Gastrocnemius medialis (tissue), 4 donors: ENCODE data around the gene IGSF9B.

Experiments used
- CTCF ChIP-seq, 5 experiments: fragments of 450-650 bp in 3 of 5; fragments of 200-600 bp in 2 of 5; sonication (generic) in 2 of 5; IDR thresholded peaks in 4 of 5; conservative IDR thresholded peaks in 1 of 5; 1 replicate in 4 of 5; 2 replicates in 1 of 5; pipeline ENCODE4 v1.5.1; 2016 to 2019; ENCODE audit warnings: antibody characterized with exemption in 5 of 5, mild to moderate bottlenecking in 3 of 5, moderate library complexity in 3 of 5
- POLR2A ChIP-seq, 2 donors: fragments of 450-650 bp; IDR thresholded peaks; one replicate each; pipeline ENCODE4 v1.6.1; 2017; ENCODE audit warnings: antibody characterized with exemption in 2 of 2, mild to moderate bottlenecking in 2 of 2, moderate library complexity in 2 of 2

GRCh38 chr11:133903875-133904817 lies 52.6 kb downstream of the IGSF9B start:
- TF ChIP-seq CTCF (IDR thresholded peaks at IDR 0.05 in 4 of 5, conservative IDR thresholded peaks at IDR 0.05 in 1 of 5) (no peak), POLR2A (IDR thresholded peaks at IDR 0.05) (no peak)
